ENCODE measurements around the gene SHC1.

SHC1 gene

GRCh38 chr1:154956544-154956941 is 14.0 kb downstream of the SHC1 start:
- peak overlapping the region; percentile 67 for H3K4me3 ChIP-seq (ENCODE audit: low read depth, low read length)
- TF ChIP-seq CTCF (IDR thresholded peaks at IDR 0.05; ENCODE audit: borderline replicate concordance, insufficient read depth, low read depth, low read length) = no peak

GRCh38 chr1:154955718-154956543 is 14.6 kb downstream of the SHC1 start, which contains the start of gene PBXIP1:
Gene PBXIP1 (minus strand): TSS chr1:154956099. CDS start chr1:154953721, 2,378 bp downstream.
- H3K4me3 ChIP-seq (ENCODE audit: low read depth, low read length) = peak within 1 kb of the TSS; percentile 67
- no peak for TF ChIP-seq CTCF (IDR thresholded peaks at IDR 0.05; ENCODE audit: borderline replicate concordance, insufficient read depth, low read depth, low read length)

- no peak for TF ChIP-seq CTCF (IDR thresholded peaks at IDR 0.05; ENCODE audit: borderline replicate concordance, insufficient read depth, low read depth, low read length)
- peak overlapping the region; percentile 67 for H3K4me3 ChIP-seq (ENCODE audit: low read depth, low read length)
Measured at GRCh38 chr1:154955039-154955717, 15.4 kb downstream of the SHC1 start.

- peak overlapping the region; percentile 0 for H3K4me3 ChIP-seq (ENCODE audit: low read depth, low read length)
- no peak for TF ChIP-seq CTCF (IDR thresholded peaks at IDR 0.05; ENCODE audit: borderline replicate concordance, insufficient read depth, low read depth, low read length)
Measured at GRCh38 chr1:154954541-154954940, 16.0 kb downstream of the SHC1 start.

- H3K4me3 ChIP-seq (ENCODE audit: low read depth, low read length) = no peak overlapping the region
Measured at GRCh38 chr1:154953611-154954038, 16.9 kb downstream of the SHC1 start.

GRCh38 chr1:154952664-154953063 is 17.9 kb downstream of the SHC1 start:
- no peak for TF ChIP-seq CTCF (IDR thresholded peaks at IDR 0.05; ENCODE audit: borderline replicate concordance, insufficient read depth, low read depth, low read length)
- no peak overlapping the region for H3K4me3 ChIP-seq (ENCODE audit: low read depth, low read length)

More at GRCh38 chr1:154953611-154954038, 16.9 kb downstream of the SHC1 start:
- TF ChIP-seq CTCF (IDR thresholded peaks at IDR 0.05; ENCODE audit: borderline replicate concordance, insufficient read depth, low read depth, low read length) = no peak
